Activated naive CD4-positive, alpha-beta T cell treated with anti-CD3 and anti-CD28 coated beads for 36 hours (primary cell): ENCODE measurements around the gene CDKL4. TPM values are rescaled to one million over a fixed set of nuclear protein-coding genes. Genes with fewer than 3 reads are reported as not detected.
"Not testable (repeated sequence)": the region's sequence is repeated elsewhere in the genome, so short reads cannot be mapped to it uniquely, and the experiment has no call there.

Experiments
- CTCF ChIA-PET: fragments of 350-600 bp; sonication (Branson Sonifier 250); formaldehyde crosslinking; loops from one replicate; lab custom pipeline; 2021; ENCODE audit warnings: antibody characterized with exemption; lab: Charles Lee
- DNase-seq: peaks from one replicate; pipeline ENCODE4 v3.0.0-alpha.2; 2020
- H3K27ac Mint-ChIP-seq: one replicate; pipeline ENCODE4 v1.8.0; 2021; ENCODE audit warnings: mild to moderate bottlenecking, mixed read lengths
- H3K27me3 Mint-ChIP-seq: one replicate; pipeline ENCODE4 v1.8.0; 2021; ENCODE audit warnings: low read depth, mixed read lengths
- H3K36me3 Mint-ChIP-seq: one replicate; pipeline ENCODE4 v1.8.0; 2021; ENCODE audit warnings: low read depth, mixed read lengths
- H3K4me1 Mint-ChIP-seq: one replicate; pipeline ENCODE4 v1.8.0; 2021; ENCODE audit warnings: low read depth, mixed read lengths
- H3K4me3 Mint-ChIP-seq: one replicate; pipeline ENCODE4 v1.8.0; 2021; ENCODE audit warnings: mild to moderate bottlenecking, moderate library complexity, mixed read lengths
- H3K9me3 Mint-ChIP-seq: one replicate; pipeline ENCODE4 v1.8.0; 2021; ENCODE audit warnings: mixed read lengths
- intact Hi-C: fragments of 100-400 bp; cut with micrococcal nuclease; formaldehyde crosslinking; loops from one replicate; pipeline ENCODE4 v1.15.1; 2023
- total RNA-seq, 2 experiments: library from RNA; stranded (reverse); gene quantifications; one replicate each; pipeline ENCODE4 v1.2.3, GENCODE V29; 2021

Gene CDKL4
- total RNA-seq, 2 experiments from 2014 or later, result not detected

GRCh38 chr2:39256040-39256439, 12.3 kb upstream of the CDKL4 start:
- intact Hi-C loops, result no loop called here
- no peak overlapping the region for H3K27ac Mint-ChIP-seq

GRCh38 chr2:39252888-39253518, 9.2 kb upstream of the CDKL4 start:
- no peak for DNase-seq
- Mint-ChIP-seq H3K9me3 (peaks cover 2% of the 10 kb centered on the region), H3K27me3 (no peaks in the 10 kb centered on the region), H3K27ac (no peak overlapping the region), H3K4me1 (no peaks in the 10 kb centered on the region), H3K36me3 (peaks cover 22% of the 10 kb centered on the region), H3K4me3 (no peak overlapping the region)
- CTCF ChIA-PET, result interaction anchor here (1.2 kb wide), 1 partner anchor 23 kb away, joined by 3 read pairs; no protein-coding TSS in a partner anchor
- intact Hi-C loops, result no loop called here

More at GRCh38 chr2:39256040-39256439, 12.3 kb upstream of the CDKL4 start:
- Mint-ChIP-seq H3K4me1 (no peaks in the 10 kb centered on the region), H3K9me3 (peaks cover 2% of the 10 kb centered on the region), H3K36me3 (peaks cover 24% of the 10 kb centered on the region), H3K27me3 (no peaks in the 10 kb centered on the region), H3K4me3 (no peak overlapping the region)
- CTCF ChIA-PET, result no interaction called here
- DNase-seq, result no peak

- peaks cover 15% of the 10 kb centered on the region for H3K4me1 Mint-ChIP-seq
- H3K36me3 Mint-ChIP-seq, result peaks cover 8% of the 10 kb centered on the region
- H3K27me3 Mint-ChIP-seq, result no peaks in the 10 kb centered on the region
- H3K27ac Mint-ChIP-seq, result no peak overlapping the region
- CTCF ChIA-PET, result no interaction called here
- H3K9me3 Mint-ChIP-seq, result peaks cover 2% of the 10 kb centered on the region
- DNase-seq, result no peak
- no peak overlapping the region for H3K4me3 Mint-ChIP-seq
- intact Hi-C loops, result no loop called here
These were observed 3.8 kb upstream of the CDKL4 start for GRCh38 chr2:39247512-39248043.

- Mint-ChIP-seq H3K4me1 (peaks cover 15% of the 10 kb centered on the region), H3K36me3 (peaks cover 6% of the 10 kb centered on the region), H3K27ac (no peak overlapping the region), H3K9me3 (peaks cover 2% of the 10 kb centered on the region), H3K27me3 (no peaks in the 10 kb centered on the region), H3K4me3 (no peak overlapping the region)
- no peak for DNase-seq
- intact Hi-C loops, result no loop called here
- CTCF ChIA-PET, result interaction anchor here (3.5 kb wide), 1 partner anchor 18 kb away, joined by 19 read pairs; no protein-coding TSS in a partner anchor
These were observed 2.7 kb upstream of the CDKL4 start for GRCh38 chr2:39246382-39246980.

- intact Hi-C loops, result loop anchor here (1.0 kb wide), 1 partner anchor 485 kb away; no protein-coding TSS in a partner anchor
- peak; percentile 59 for DNase-seq
- H3K36me3 Mint-ChIP-seq, H3K9me3 Mint-ChIP-seq, H3K27me3 Mint-ChIP-seq, H3K27ac Mint-ChIP-seq: not testable (repeated sequence)
- peak overlapping the region; percentile 79 for H3K4me3 Mint-ChIP-seq
- peaks cover 15% of the 10 kb centered on the region for H3K4me1 Mint-ChIP-seq
- CTCF ChIA-PET, result interaction anchor here (0.6 to 3.5 kb wide), 3 partner anchors 16 to 298 kb away, joined by 3 to 19 read pairs (median 3); no protein-coding TSS in a partner anchor
These were observed 1.3 kb upstream of the CDKL4 start for GRCh38 chr2:39244963-39245625.

- peak overlapping the region; percentile 79 for H3K4me3 Mint-ChIP-seq
- DNase-seq, H3K27ac Mint-ChIP-seq, intact Hi-C loops, H3K9me3 Mint-ChIP-seq, H3K36me3 Mint-ChIP-seq, H3K27me3 Mint-ChIP-seq: not testable (repeated sequence)
- CTCF ChIA-PET, result interaction anchor here (0.6 to 3.5 kb wide), 3 partner anchors 15 to 297 kb away, joined by 3 to 19 read pairs (median 3); no protein-coding TSS in a partner anchor
- peaks cover 15% of the 10 kb centered on the region for H3K4me1 Mint-ChIP-seq
These were observed 582 bp upstream of the CDKL4 start for GRCh38 chr2:39244241-39244862.

- Mint-ChIP-seq H3K4me1 (peaks cover 15% of the 10 kb centered on the region), H3K4me3 (no peak overlapping the region), H3K36me3 (no peaks in the 10 kb centered on the region), H3K27ac (no peak overlapping the region), H3K9me3 (no peaks in the 10 kb centered on the region), H3K27me3 (no peaks in the 10 kb centered on the region)
- intact Hi-C loops, result no loop called here
- CTCF ChIA-PET, result interaction anchor here (0.5 to 2.2 kb wide), 6 partner anchors 10 to 322 kb away, joined by 3 to 13 read pairs (median 4); no protein-coding TSS in a partner anchor
- no peak for DNase-seq
These were observed 2.2 kb downstream of the CDKL4 start for GRCh38 chr2:39241588-39241987.

- Mint-ChIP-seq H3K9me3 (peaks cover 6% of the 10 kb centered on the region), H3K36me3 (no peaks in the 10 kb centered on the region), H3K4me3 (no peak overlapping the region), H3K27me3 (no peaks in the 10 kb centered on the region), H3K4me1 (peaks cover 13% of the 10 kb centered on the region), H3K27ac (no peak overlapping the region)
- intact Hi-C loops, result no loop called here
- CTCF ChIA-PET, result no interaction called here
- DNase-seq, result no peak
These were observed 3.0 kb downstream of the CDKL4 start for GRCh38 chr2:39240758-39241157.

GRCh38 chr2:39234754-39235153, 9.0 kb downstream of the CDKL4 start:
- DNase-seq, result no peak
- intact Hi-C loops, result no loop called here
- no peaks in the 10 kb centered on the region for H3K27me3 Mint-ChIP-seq
- H3K27ac Mint-ChIP-seq, result no peak overlapping the region
- H3K9me3 Mint-ChIP-seq, result peaks cover 9% of the 10 kb centered on the region
- H3K36me3 Mint-ChIP-seq, result no peaks in the 10 kb centered on the region
- CTCF ChIA-PET, result interaction anchor here (0.7 to 1.8 kb wide), 4 partner anchors 114 to 287 kb away, joined by 3 to 10 read pairs (median 3); partner anchors contain the start of gene SOS1
- peaks cover under 1% of the 10 kb centered on the region for H3K4me1 Mint-ChIP-seq
- no peak overlapping the region for H3K4me3 Mint-ChIP-seq

GRCh38 chr2:39232141-39232540, 11.6 kb downstream of the CDKL4 start:
- no peaks in the 10 kb centered on the region for H3K27me3 Mint-ChIP-seq
- intact Hi-C loops, result no loop called here
- no peak overlapping the region for H3K4me3 Mint-ChIP-seq
- H3K9me3 Mint-ChIP-seq, result peaks cover 9% of the 10 kb centered on the region
- CTCF ChIA-PET, result interaction anchor here (0.7 to 8.9 kb wide), 3 partner anchors 10 to 277 kb away, joined by 3 to 250 read pairs (median 4); no protein-coding TSS in a partner anchor
- no peak for DNase-seq
- H3K4me1 Mint-ChIP-seq, result peaks cover 15% of the 10 kb centered on the region
- H3K36me3 Mint-ChIP-seq, result no peaks in the 10 kb centered on the region
- H3K27ac Mint-ChIP-seq, result no peak overlapping the region

GRCh38 chr2:39228413-39229209, 15.2 kb downstream of the CDKL4 start:
- intact Hi-C loops, result loop anchor here (1.0 to 5.0 kb wide), 6 partner anchors 107 to 686 kb away; partner anchors contain the start of gene SOS1
- CTCF ChIA-PET, result interaction anchor here (0.5 to 8.9 kb wide), 50 partner anchors 10 to 347 kb away, joined by 3 to 250 read pairs (median 4); partner anchors contain the start of genes CDKL4 and SOS1

More at GRCh38 chr2:39228413-39229209, 15.2 kb downstream of the CDKL4 start:
- peak overlapping the region; percentile 66 for H3K4me3 Mint-ChIP-seq
- peak; percentile 25 for DNase-seq
- H3K27me3 Mint-ChIP-seq, result no peaks in the 10 kb centered on the region
- H3K27ac Mint-ChIP-seq, result no peak overlapping the region
- H3K36me3 Mint-ChIP-seq, result no peaks in the 10 kb centered on the region
- H3K9me3 Mint-ChIP-seq, result no peaks in the 10 kb centered on the region
- peaks cover 15% of the 10 kb centered on the region for H3K4me1 Mint-ChIP-seq
